ENCODE measurements around the gene UBAC2.

DNA sequence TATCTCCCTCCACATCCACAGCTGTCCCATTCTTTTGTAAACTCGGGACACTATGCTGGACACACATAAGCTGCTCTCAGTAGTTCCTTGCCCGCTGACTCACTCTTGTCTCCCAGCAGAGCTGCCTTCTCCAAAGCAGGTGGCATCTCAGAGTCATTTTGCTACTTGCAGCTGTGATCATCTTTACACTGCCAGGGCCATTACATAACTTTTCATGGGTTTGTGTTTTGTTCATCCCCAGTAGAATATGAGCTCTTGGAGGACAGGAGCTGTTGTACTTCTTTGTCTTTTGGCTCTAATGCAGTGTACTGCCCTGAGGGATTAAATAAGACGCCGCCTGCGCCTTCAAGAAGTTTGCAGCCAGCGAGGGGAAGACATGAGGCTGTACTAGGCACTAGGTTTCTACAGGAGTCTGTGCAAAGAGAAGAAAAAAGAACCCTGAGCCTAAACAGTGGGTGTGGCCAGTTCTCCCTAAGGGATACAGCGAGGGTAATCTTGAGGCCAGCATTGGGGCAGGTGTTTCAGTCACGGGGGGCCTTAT, 147.3 kb downstream of the UBAC2 start:
- TF ChIP-seq, protein P1, sequence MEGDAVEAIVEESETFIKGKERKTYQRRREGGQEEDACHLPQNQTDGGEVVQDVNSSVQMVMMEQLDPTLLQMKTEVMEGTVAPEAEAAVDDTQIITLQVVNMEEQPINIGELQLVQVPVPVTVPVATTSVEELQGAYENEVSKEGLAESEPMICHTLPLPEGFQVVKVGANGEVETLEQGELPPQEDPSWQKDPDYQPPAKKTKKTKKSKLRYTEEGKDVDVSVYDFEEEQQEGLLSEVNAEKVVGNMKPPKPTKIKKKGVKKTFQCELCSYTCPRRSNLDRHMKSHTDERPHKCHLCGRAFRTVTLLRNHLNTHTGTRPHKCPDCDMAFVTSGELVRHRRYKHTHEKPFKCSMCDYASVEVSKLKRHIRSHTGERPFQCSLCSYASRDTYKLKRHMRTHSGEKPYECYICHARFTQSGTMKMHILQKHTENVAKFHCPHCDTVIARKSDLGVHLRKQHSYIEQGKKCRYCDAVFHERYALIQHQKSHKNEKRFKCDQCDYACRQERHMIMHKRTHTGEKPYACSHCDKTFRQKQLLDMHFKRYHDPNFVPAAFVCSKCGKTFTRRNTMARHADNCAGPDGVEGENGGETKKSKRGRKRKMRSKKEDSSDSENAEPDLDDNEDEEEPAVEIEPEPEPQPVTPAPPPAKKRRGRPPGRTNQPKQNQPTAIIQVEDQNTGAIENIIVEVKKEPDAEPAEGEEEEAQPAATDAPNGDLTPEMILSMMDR (IDR thresholded peaks at IDR 0.05; ENCODE audit: control extremely low read depth in 1 of 3, insufficient read depth in 1 of 3, low read depth in 1 of 3, low read length in 3 of 3) = no peak
- no peak for TF ChIP-seq TEAD4 (IDR thresholded peaks at IDR 0.05; ENCODE audit: low read depth, low read length)
- no peak for TF ChIP-seq RAD21 (IDR thresholded peaks at IDR 0.05 in 1 of 2, conservative IDR thresholded peaks at IDR 0.05 in 1 of 2; ENCODE audit: low read depth in 2 of 2, low read length in 2 of 2)
